Measurements from ENCODE around the gene ANKRD24.

DNA sequence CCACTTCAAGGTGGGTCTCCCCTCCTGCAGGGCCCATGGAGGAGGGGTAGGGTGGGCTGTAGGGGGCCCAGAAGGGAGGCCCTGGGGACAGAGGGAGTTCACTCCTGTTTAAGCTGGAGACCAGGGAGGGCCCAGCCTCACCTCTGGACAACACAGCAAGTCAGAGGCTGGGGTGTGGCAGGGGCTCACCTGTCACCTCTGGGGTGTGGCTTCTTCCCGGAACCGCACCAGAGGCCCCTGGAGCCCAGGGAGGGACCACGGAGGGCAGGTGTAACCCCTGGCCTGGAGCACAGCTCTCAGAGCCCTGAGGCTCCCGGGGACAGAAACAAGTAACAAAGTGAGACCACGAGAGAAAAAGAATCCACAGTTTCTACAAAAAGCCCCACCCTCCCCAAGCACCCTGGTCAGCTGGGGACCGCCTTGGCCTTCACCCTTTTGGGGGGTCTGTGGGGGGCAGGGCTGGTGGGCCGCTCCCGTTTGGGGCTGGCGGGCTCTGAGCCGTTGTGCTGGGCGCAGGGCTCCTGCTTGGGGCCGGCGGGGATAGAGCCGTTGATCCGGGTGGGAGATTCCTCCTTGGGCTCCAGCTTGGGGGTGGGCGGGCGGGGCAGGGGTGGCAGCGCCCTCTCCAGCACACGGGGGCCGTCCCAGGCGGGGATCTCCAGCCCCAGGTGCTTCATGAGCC is 8.1 kb upstream of the ANKRD24 start:
- TF ChIP-seq, protein P1, sequence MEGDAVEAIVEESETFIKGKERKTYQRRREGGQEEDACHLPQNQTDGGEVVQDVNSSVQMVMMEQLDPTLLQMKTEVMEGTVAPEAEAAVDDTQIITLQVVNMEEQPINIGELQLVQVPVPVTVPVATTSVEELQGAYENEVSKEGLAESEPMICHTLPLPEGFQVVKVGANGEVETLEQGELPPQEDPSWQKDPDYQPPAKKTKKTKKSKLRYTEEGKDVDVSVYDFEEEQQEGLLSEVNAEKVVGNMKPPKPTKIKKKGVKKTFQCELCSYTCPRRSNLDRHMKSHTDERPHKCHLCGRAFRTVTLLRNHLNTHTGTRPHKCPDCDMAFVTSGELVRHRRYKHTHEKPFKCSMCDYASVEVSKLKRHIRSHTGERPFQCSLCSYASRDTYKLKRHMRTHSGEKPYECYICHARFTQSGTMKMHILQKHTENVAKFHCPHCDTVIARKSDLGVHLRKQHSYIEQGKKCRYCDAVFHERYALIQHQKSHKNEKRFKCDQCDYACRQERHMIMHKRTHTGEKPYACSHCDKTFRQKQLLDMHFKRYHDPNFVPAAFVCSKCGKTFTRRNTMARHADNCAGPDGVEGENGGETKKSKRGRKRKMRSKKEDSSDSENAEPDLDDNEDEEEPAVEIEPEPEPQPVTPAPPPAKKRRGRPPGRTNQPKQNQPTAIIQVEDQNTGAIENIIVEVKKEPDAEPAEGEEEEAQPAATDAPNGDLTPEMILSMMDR (conservative IDR thresholded peaks at IDR 0.05; ENCODE audit: low read depth in 2 of 2), result no peak
- no peak for TF ChIP-seq CREB1 (CRISPR knock-in tag; IDR thresholded peaks at IDR 0.05; ENCODE audit: low read depth)
- TF ChIP-seq EZH2 (IDR thresholded peaks at IDR 0.05; ENCODE audit: low read depth, unreplicated experiment), result no peak
- TF ChIP-seq STAT1 (IDR thresholded peaks at IDR 0.05; ENCODE audit: unreplicated experiment), result no peak
- TF ChIP-seq NANOG (IDR thresholded peaks at IDR 0.05; ENCODE audit: borderline replicate concordance), result no peak
- TF ChIP-seq, protein P2, sequence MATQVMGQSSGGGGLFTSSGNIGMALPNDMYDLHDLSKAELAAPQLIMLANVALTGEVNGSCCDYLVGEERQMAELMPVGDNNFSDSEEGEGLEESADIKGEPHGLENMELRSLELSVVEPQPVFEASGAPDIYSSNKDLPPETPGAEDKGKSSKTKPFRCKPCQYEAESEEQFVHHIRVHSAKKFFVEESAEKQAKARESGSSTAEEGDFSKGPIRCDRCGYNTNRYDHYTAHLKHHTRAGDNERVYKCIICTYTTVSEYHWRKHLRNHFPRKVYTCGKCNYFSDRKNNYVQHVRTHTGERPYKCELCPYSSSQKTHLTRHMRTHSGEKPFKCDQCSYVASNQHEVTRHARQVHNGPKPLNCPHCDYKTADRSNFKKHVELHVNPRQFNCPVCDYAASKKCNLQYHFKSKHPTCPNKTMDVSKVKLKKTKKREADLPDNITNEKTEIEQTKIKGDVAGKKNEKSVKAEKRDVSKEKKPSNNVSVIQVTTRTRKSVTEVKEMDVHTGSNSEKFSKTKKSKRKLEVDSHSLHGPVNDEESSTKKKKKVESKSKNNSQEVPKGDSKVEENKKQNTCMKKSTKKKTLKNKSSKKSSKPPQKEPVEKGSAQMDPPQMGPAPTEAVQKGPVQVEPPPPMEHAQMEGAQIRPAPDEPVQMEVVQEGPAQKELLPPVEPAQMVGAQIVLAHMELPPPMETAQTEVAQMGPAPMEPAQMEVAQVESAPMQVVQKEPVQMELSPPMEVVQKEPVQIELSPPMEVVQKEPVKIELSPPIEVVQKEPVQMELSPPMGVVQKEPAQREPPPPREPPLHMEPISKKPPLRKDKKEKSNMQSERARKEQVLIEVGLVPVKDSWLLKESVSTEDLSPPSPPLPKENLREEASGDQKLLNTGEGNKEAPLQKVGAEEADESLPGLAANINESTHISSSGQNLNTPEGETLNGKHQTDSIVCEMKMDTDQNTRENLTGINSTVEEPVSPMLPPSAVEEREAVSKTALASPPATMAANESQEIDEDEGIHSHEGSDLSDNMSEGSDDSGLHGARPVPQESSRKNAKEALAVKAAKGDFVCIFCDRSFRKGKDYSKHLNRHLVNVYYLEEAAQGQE (IDR thresholded peaks at IDR 0.05; ENCODE audit: unreplicated experiment), result no peak
- no peak for TF ChIP-seq POLR2AphosphoS5 (IDR thresholded peaks at IDR 0.05; ENCODE audit: low read depth)
- no peak for TF ChIP-seq JUNB (IDR thresholded peaks at IDR 0.05; ENCODE audit: unreplicated experiment)
